A673 (cell line): ENCODE data around the gene LORICRIN. TPM values are rescaled to one million over a fixed set of nuclear protein-coding genes. Genes with fewer than 3 reads are reported as not detected.
A peak's percentile ranks its signal among the peaks of the same experiment; 100 is the strongest.

ENCODE experiments used
- BruUV-seq: library from RNA; stranded (reverse); fragments of 400-500 nt; replicated peaks from 2 replicates; lab custom pipeline; 2021; lab: Mats Ljungman, UMichigan
- CTCF ChIA-PET: fragments of 300-600 bp; sonication (Branson Sonifier 250); formaldehyde crosslinking; loops from one replicate; lab custom pipeline; 2022; ENCODE audit warnings: antibody characterized with exemption; lab: Charles Lee
- POLR2A ChIA-PET: fragments of 300-600 bp; sonication (Branson Sonifier 250); formaldehyde crosslinking; loops from one replicate; lab custom pipeline; 2022; ENCODE audit warnings: antibody characterized with exemption; ENCODE audit not compliant: low non-redundant PET; lab: Charles Lee
- DNase-seq: peaks from one replicate; pipeline ENCODE4 v3.0.0-alpha.2; 2015; ENCODE audit warnings: low spot score
- H3K27ac ChIP-seq: fragments of 200-600 bp; sonication (generic); 2 replicates; pipeline ENCODE4 v1.5.1; 2016; ENCODE audit warnings: mixed run types, low read depth, mild to moderate bottlenecking, mixed read lengths, antibody characterized with exemption, low read length; ENCODE audit not compliant: poor library complexity, severe bottlenecking
- H3K27me3 ChIP-seq: fragments of 200-600 bp; sonication (generic); replicated peaks from 2 replicates; pipeline ENCODE4 v1.6.1; 2017; ENCODE audit warnings: mixed run types, low read depth, mild to moderate bottlenecking, mixed read lengths, antibody characterized with exemption, low read length; ENCODE audit not compliant: insufficient read depth, poor library complexity
- H3K36me3 ChIP-seq: fragments of 200-600 bp; sonication (generic); 2 replicates; pipeline ENCODE4 v1.6.1; 2016; ENCODE audit warnings: mixed run types, mild to moderate bottlenecking, mixed read lengths, antibody characterized with exemption, low read length; ENCODE audit not compliant: insufficient read depth, poor library complexity, severe bottlenecking
- H3K4me1 ChIP-seq: fragments of 200-600 bp; sonication (generic); 2 replicates; pipeline ENCODE4 v1.6.1; 2017; ENCODE audit warnings: mixed run types, mild to moderate bottlenecking, mixed read lengths, antibody characterized with exemption, low read length; ENCODE audit not compliant: insufficient read depth, poor library complexity, severe bottlenecking
- H3K4me3 ChIP-seq: fragments of 200-600 bp; sonication (generic); 2 replicates; pipeline ENCODE4 v1.5.1; 2016; ENCODE audit warnings: low read depth, mixed run types, mild to moderate bottlenecking, mixed read lengths, low read length; ENCODE audit not compliant: poor library complexity, severe bottlenecking
- H3K9me3 ChIP-seq: fragments of 200-600 bp; sonication (generic); 2 replicates; pipeline ENCODE4 v1.6.1; 2016; ENCODE audit warnings: mixed run types, low read depth, mild to moderate bottlenecking, mixed read lengths, antibody characterized with exemption, low read length; ENCODE audit not compliant: poor library complexity, severe bottlenecking
- EZH2 ChIP-seq: fragments of 200-600 bp; sonication (generic); IDR thresholded peaks from 2 replicates; pipeline ENCODE4 v1.6.1; 2017; ENCODE audit warnings: borderline replicate concordance, low read depth, mild to moderate bottlenecking, mixed read lengths, antibody characterized with exemption, low read length; ENCODE audit not compliant: poor library complexity, severe bottlenecking
- intact Hi-C: fragments of 100-400 bp; cut with micrococcal nuclease; formaldehyde crosslinking; loops from one replicate; pipeline ENCODE4 v1.10.0; 2022; ENCODE audit not compliant: unreplicated experiment
- total RNA-seq: library from RNA; stranded (reverse); gene quantifications from 2 replicates; pipeline ENCODE4 v1.2.3, GENCODE V29; 2021
- TF ChIP-seq, protein P1 (sequence below): fragments of 300-800, 200-600 bp; sonication (generic); conservative IDR thresholded peaks from 2 replicates; pipeline ENCODE4 v1.5.1; 2017; ENCODE audit warnings: low read depth, mild to moderate bottlenecking, antibody characterized with exemption, low read length, moderate library complexity, mixed read lengths

The LORICRIN gene
- total RNA-seq, 1 experiment from 2014 or later, result not detected

GRCh38 chr1:153260585-153261280 lies 1.2 kb downstream of the LORICRIN start:
- intact Hi-C loops, result no loop called here
- Histone ChIP-seq H3K4me1 (peaks cover 5% of the 10 kb centered on the region), H3K27ac (no peak overlapping the region), H3K9me3 (no peaks in the 10 kb centered on the region), H3K27me3 (peaks cover 42% of the 10 kb centered on the region), H3K36me3 (no peaks in the 10 kb centered on the region), H3K4me3 (peak overlapping the region; percentile 52)
- ChIA-PET POLR2A (no interaction called here), CTCF (no interaction called here)
- peak; percentile 19 for TF ChIP-seq EZH2
- TF ChIP-seq, protein P1, sequence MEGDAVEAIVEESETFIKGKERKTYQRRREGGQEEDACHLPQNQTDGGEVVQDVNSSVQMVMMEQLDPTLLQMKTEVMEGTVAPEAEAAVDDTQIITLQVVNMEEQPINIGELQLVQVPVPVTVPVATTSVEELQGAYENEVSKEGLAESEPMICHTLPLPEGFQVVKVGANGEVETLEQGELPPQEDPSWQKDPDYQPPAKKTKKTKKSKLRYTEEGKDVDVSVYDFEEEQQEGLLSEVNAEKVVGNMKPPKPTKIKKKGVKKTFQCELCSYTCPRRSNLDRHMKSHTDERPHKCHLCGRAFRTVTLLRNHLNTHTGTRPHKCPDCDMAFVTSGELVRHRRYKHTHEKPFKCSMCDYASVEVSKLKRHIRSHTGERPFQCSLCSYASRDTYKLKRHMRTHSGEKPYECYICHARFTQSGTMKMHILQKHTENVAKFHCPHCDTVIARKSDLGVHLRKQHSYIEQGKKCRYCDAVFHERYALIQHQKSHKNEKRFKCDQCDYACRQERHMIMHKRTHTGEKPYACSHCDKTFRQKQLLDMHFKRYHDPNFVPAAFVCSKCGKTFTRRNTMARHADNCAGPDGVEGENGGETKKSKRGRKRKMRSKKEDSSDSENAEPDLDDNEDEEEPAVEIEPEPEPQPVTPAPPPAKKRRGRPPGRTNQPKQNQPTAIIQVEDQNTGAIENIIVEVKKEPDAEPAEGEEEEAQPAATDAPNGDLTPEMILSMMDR, result no peak
- no peak for DNase-seq
- BruUV-seq, result no TSS peak

- TF ChIP-seq, protein P1, result no peak
- TF ChIP-seq EZH2, result peak; percentile 14
- H3K9me3 ChIP-seq, result no peaks in the 10 kb centered on the region
- H3K27me3 ChIP-seq, result peaks cover 42% of the 10 kb centered on the region
- POLR2A ChIA-PET, result no interaction called here
- no peak overlapping the region for H3K27ac ChIP-seq
- H3K36me3 ChIP-seq, result no peaks in the 10 kb centered on the region
- H3K4me1 ChIP-seq, result peaks cover 5% of the 10 kb centered on the region
- CTCF ChIA-PET, result no interaction called here
- peak; percentile 41 for DNase-seq
- intact Hi-C loops, result no loop called here
- peak overlapping the region; percentile 52 for H3K4me3 ChIP-seq
- BruUV-seq, result no TSS peak
These were observed 2.0 kb downstream of the LORICRIN start for GRCh38 chr1:153261281-153262069.

- TF ChIP-seq EZH2, result no peak
- TF ChIP-seq, protein P1, result no peak
- H3K36me3 ChIP-seq, result no peaks in the 10 kb centered on the region
- H3K27me3 ChIP-seq, result peaks cover 42% of the 10 kb centered on the region
- no TSS peak for BruUV-seq
- intact Hi-C loops, result no loop called here
- ChIA-PET POLR2A (no interaction called here), CTCF (interaction anchor here (0.7 kb wide), 1 partner anchor 197 kb away, joined by 4 read pairs; no protein-coding TSS in a partner anchor)
- peak overlapping the region; percentile 52 for H3K4me3 ChIP-seq
- peaks cover 5% of the 10 kb centered on the region for H3K4me1 ChIP-seq
- no peaks in the 10 kb centered on the region for H3K9me3 ChIP-seq
- no peak overlapping the region for H3K27ac ChIP-seq
- no peak for DNase-seq
These were observed 2.5 kb downstream of the LORICRIN start for GRCh38 chr1:153262070-153262366.
